GM10248 (cell line): ENCODE data around the gene DISP3.

ENCODE experiments used
- CTCF ChIA-PET: fragments of 300-600 bp; sonication (Branson Sonifier 250); formaldehyde crosslinking; extraction: SDS; loops from one replicate; lab custom pipeline; 2021; ENCODE audit warnings: antibody characterized with exemption; lab: Yijun Ruan, JAX
- POLR2A ChIA-PET: fragments of 350-650 bp; sonication (Branson Sonifier 250); formaldehyde crosslinking; extraction: SDS; loops from one replicate; lab custom pipeline; 2020; ENCODE audit warnings: antibody characterized with exemption; lab: Yijun Ruan, JAX
- DNase-seq: peaks from one replicate; pipeline ENCODE4 v3.0.0; 2012; ENCODE audit errors: extremely low spot score
- TF ChIP-seq, protein P1 (sequence below): IDR thresholded peaks from 2 replicates; pipeline ENCODE4 v1.5.1; 2012; ENCODE audit warnings: mild to moderate bottlenecking, low read depth; ENCODE audit errors: extremely low read depth, missing control alignments, control extremely low read depth

DISP3 gene

DNA sequence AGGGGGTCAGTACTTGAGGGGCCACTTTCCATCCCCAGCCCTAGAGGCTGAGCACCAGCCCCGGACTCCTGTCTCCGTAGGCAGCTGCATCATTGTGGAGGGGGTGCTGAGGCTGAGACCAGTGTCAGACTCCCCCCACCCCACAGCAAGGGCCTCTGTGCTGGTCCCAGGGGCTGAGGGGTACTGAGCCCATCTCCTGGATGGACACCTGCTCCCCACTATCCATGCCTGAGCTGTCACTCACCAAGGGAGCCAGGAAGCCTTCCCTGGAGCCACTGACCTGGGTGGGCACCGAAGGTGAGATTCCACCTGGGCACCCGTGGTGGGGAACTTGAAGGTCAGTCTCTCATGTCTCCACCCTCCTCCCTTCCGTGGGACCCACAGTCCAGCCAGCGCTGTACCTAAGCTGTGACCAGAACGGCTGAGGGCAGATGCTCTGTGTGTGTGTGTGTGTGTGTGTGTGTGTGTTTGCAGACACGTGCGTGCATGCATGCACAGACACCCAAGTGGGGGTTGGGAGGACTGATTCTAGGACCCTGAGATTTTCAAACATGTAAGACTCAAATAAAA, 9.3 kb downstream of the DISP3 start:
- DNase-seq = no peak
- ChIA-PET POLR2A (interaction anchor here (0.6 kb wide), 1 partner anchor 421 kb away, joined by 3 read pairs; no protein-coding TSS in a partner anchor), CTCF (no interaction called here)
- TF ChIP-seq, protein P1, sequence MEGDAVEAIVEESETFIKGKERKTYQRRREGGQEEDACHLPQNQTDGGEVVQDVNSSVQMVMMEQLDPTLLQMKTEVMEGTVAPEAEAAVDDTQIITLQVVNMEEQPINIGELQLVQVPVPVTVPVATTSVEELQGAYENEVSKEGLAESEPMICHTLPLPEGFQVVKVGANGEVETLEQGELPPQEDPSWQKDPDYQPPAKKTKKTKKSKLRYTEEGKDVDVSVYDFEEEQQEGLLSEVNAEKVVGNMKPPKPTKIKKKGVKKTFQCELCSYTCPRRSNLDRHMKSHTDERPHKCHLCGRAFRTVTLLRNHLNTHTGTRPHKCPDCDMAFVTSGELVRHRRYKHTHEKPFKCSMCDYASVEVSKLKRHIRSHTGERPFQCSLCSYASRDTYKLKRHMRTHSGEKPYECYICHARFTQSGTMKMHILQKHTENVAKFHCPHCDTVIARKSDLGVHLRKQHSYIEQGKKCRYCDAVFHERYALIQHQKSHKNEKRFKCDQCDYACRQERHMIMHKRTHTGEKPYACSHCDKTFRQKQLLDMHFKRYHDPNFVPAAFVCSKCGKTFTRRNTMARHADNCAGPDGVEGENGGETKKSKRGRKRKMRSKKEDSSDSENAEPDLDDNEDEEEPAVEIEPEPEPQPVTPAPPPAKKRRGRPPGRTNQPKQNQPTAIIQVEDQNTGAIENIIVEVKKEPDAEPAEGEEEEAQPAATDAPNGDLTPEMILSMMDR = no peak

DNA sequence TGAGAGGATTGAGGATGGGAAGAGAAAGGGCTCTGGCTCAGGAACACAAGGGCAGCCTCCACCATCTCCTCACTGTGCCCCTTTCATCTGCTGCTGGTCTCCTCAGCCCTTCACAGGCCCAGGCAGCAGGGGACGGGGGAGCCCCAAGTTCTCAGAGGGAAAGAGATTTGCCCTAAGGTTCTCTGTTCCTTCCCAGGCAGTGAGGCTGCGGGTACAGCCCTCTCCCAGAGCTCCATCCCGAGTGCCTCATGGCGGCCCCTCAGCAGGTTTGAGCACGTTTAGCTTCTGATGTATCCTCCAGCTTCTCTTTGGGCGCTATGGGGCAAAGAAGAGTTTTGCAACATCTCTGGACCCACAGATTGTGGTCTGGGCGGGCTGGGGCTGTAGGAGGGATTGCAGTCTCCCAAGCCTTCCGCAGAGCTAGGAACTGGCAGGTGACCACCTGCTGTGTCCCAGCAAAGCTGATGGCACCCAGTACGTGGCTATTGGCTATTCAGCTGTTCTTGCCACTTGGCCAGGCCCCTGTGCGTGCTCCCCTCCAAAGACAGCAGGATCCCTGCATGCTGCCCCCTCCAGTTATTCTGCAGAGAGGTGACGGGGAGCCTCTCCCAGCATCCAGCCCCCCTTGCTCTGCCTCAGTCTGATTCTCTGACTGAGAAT, 10.1 kb downstream of the DISP3 start:
- DNase-seq = no peak
- TF ChIP-seq, protein P1 = no peak
- POLR2A ChIA-PET = interaction anchor here (0.6 kb wide), 1 partner anchor 420 kb away, joined by 3 read pairs; no protein-coding TSS in a partner anchor
- CTCF ChIA-PET = interaction anchor here (1.2 to 1.4 kb wide), 2 partner anchors 11 to 28 kb away, joined by 3 read pairs; no protein-coding TSS in a partner anchor

DNA sequence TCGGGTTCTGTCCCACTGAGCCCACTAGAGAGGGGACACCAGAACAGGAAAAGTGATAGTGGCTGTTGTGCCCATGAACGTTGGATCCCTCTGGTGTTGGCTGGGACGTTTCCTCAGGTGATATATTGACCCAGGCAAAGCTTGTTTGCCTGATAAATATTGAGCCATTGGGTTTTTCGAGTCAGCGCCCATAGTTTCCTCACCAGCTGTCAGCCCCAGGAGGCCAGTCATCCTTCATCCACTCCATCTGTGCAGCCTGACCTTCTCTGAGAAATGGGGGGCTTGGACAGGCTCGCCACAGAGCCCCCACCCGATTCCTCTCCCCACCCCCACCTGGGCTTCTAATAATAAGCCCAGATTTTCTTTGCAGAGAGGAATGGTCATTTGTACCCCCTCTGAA, 13.3 kb downstream of the DISP3 start:
- TF ChIP-seq, protein P1 = no peak
- DNase-seq = no peak
- CTCF ChIA-PET = no interaction called here
- POLR2A ChIA-PET = no interaction called here

DNA sequence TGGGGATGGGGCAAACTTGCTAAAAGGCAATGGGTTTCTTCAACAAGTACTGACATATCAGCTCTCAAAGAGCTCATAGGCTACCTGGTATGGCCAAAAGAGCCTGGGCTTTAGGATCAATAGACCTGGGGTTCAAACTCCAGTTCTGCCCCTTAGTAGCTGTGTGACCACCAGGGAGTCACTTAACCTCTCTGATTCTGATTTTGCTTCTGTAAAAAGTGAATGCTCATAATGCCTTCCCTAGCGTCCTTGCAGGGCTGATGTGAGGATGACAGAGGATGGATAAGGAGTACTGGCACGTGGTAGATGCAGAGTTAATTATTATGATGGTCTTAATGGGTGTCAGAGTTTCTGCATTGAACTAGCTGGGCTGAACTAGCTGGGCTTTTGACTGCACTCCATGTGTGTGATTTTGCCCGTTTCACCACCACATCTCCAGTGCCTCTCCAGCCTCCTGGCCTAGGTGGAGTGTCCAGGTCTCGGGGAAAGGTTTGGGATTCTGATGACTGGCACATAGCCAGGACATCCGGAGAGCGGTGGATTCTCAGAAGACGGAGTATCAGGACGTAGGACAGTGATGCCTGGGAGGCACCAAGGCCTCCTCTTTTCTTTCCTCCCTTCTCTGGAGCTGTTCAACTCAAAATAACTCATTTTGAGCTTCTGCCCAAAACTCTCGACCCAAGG, 15.2 kb downstream of the DISP3 start:
- ChIA-PET CTCF (no interaction called here), POLR2A (no interaction called here)
- TF ChIP-seq, protein P1 = no peak
- DNase-seq = no peak

DNA sequence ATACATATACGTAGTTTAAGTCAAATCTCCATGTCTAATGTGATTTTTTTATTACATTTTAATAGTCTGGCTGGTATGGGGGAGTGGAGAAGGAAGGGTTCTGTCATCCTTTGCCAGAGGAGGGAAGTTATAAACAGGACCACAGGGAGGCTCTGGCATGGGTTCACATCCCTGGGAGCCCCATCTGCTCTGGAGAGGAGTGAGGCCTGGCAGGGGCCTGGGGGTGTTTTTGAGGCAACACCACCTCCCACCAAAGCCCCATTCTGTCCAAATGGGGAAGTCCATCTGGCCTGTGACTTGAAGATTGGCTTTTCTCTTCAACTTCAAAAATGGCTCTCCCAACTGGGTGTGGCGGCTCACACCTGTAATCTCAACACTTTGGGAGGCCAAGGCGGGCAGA, 15.8 kb downstream of the DISP3 start:
- TF ChIP-seq, protein P1 = no peak
- POLR2A ChIA-PET = no interaction called here
- no peak for DNase-seq
- CTCF ChIA-PET = no interaction called here

DNA sequence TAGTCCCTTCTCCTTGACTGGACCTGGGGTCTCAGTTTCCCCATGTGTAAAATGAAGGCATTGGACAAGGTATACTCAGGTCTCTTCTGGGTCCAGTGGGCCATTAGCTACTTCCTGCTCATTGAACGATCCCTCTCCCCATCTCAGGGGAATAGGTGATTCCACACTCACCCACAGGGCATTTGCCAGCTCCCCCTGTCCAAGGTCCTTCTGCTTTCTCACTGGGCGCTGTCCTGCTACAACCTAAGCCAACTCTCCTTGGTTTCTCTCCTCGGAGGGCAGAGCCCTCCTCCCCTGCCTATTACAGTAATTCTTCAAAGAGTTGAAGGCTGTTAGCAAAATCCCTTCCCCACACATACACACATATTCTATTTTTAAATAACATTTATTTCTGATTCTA, 16.6 kb downstream of the DISP3 start:
- ChIA-PET CTCF (no interaction called here), POLR2A (no interaction called here)
- TF ChIP-seq, protein P1 = no peak
- DNase-seq = no peak
